Neural cell (in vitro differentiated cells): ENCODE data around the gene DLG2. TPM values are rescaled to one million over a fixed set of nuclear protein-coding genes. Genes with fewer than 3 reads are reported as not detected.

Experiments
- H2AFZ ChIP-seq: fragments of 200-600, 300-800 bp; sonication (generic), shearing (Covaris generic); 2 replicates; pipeline ENCODE4 v1.6.0; 2014; ENCODE audit warnings: low read depth, mild to moderate bottlenecking, antibody characterized with exemption, low read length, moderate library complexity
- H3F3A ChIP-seq: fragments of 200-600 bp; shearing (Covaris generic); 2 replicates; pipeline ENCODE4 v1.6.1; 2016; ENCODE audit warnings: mild to moderate bottlenecking, moderate library complexity, mixed read lengths, antibody characterized with exemption, low read length; ENCODE audit not compliant: insufficient read depth, poor library complexity, severe bottlenecking
- H3K27ac ChIP-seq: fragments of 200-600, 300-800 bp; sonication (generic), shearing (Covaris generic); 2 replicates; pipeline ENCODE4 v1.5.1; 2014; ENCODE audit warnings: mild to moderate bottlenecking, low read length, moderate library complexity
- H3K27me3 ChIP-seq: fragments of 300-800, 200-600 bp; sonication (generic), shearing (Covaris generic); 2 replicates; pipeline ENCODE4 v1.6.0; 2014; ENCODE audit warnings: mild to moderate bottlenecking, low read depth, low read length, moderate library complexity; ENCODE audit not compliant: insufficient read depth
- H3K36me3 ChIP-seq: fragments of 300-800, 200-600 bp; sonication (generic), shearing (Covaris generic); 2 replicates; pipeline ENCODE4 v1.5.1; 2014; ENCODE audit warnings: mild to moderate bottlenecking, antibody characterized with exemption, low read length, moderate library complexity; ENCODE audit not compliant: insufficient read depth
- H3K4me2 ChIP-seq: fragments of 300-800, 200-600 bp; sonication (generic), shearing (Covaris generic); 2 replicates; pipeline ENCODE4 v1.6.0; 2014; ENCODE audit warnings: mild to moderate bottlenecking, low read length
- H3K4me3 ChIP-seq: fragments of 300-800, 200-600 bp; sonication (generic), shearing (Covaris generic); 2 replicates; pipeline ENCODE4 v1.5.1; 2014; ENCODE audit warnings: mild to moderate bottlenecking, low read length, moderate library complexity
- H3K79me2 ChIP-seq: fragments of 200-600 bp; shearing (Covaris generic); replicated peaks from 2 replicates; pipeline ENCODE4 v1.6.0; 2014; ENCODE audit warnings: mild to moderate bottlenecking, low read length, moderate library complexity; ENCODE audit not compliant: insufficient read depth
- H3K9ac ChIP-seq: fragments of 300-800, 200-600 bp; sonication (generic), shearing (Covaris generic); 2 replicates; pipeline ENCODE4 v1.6.1; 2016; ENCODE audit warnings: mild to moderate bottlenecking, low read length, mixed read lengths
- H3K9me2 ChIP-seq: fragments of 200-600 bp; shearing (Covaris generic); 2 replicates; pipeline ENCODE4 v1.6.1; 2016; ENCODE audit warnings: mild to moderate bottlenecking, low read length, mixed read lengths; ENCODE audit not compliant: insufficient read depth
- H3K9me3 ChIP-seq: fragments of 200-600, 300-800 bp; sonication (generic), shearing (Covaris generic); 2 replicates; pipeline ENCODE4 v1.6.1; 2016; ENCODE audit warnings: mild to moderate bottlenecking, mixed run types, low read length, moderate library complexity, mixed read lengths
- H4K20me1 ChIP-seq: fragments of 200-600 bp; shearing (Covaris generic); 2 replicates; pipeline ENCODE4 v1.6.1; 2016; ENCODE audit warnings: mild to moderate bottlenecking, mixed run types; ENCODE audit not compliant: insufficient read depth
- EP300 ChIP-seq: fragments of 450-650 bp; conservative IDR thresholded peaks from 2 replicates; pipeline ENCODE4 v1.6.1; 2014; ENCODE audit warnings: antibody characterized with exemption, mild to moderate bottlenecking, moderate library complexity; ENCODE audit not compliant: poor library complexity, severe bottlenecking
- EZH2 ChIP-seq: fragments of 200-600, 300-800 bp; shearing (Covaris generic), sonication (generic); IDR thresholded peaks from 2 replicates; pipeline ENCODE4 v1.6.1; 2014; ENCODE audit warnings: antibody characterized with exemption, low read length, borderline replicate concordance, mild to moderate bottlenecking; ENCODE audit not compliant: insufficient read depth, poor library complexity, severe bottlenecking
- MXI1 ChIP-seq: fragments of 450-650 bp; conservative IDR thresholded peaks from 2 replicates; pipeline ENCODE4 v1.6.1; 2014; ENCODE audit warnings: antibody characterized with exemption, mild to moderate bottlenecking; ENCODE audit not compliant: poor library complexity, severe bottlenecking
- POLR2AphosphoS5 ChIP-seq: IDR thresholded peaks from 2 replicates; pipeline ENCODE4 v1.6.1; 2012
- RAD21 ChIP-seq: fragments of 450-650 bp; conservative IDR thresholded peaks from 2 replicates; pipeline ENCODE4 v1.6.1; 2014; ENCODE audit warnings: antibody characterized with exemption, mild to moderate bottlenecking, moderate library complexity
- SMC3 ChIP-seq: fragments of 450-650 bp; conservative IDR thresholded peaks from 2 replicates; pipeline ENCODE4 v1.6.1; 2014; ENCODE audit warnings: antibody characterized with exemption, mild to moderate bottlenecking, moderate library complexity; ENCODE audit not compliant: poor library complexity
- TAF1 ChIP-seq: IDR thresholded peaks from 2 replicates; pipeline ENCODE4 v1.6.1; 2012; ENCODE audit warnings: low read depth
- polyA plus RNA-seq: library from polyadenylated mRNA; depleted of rRNA; stranded (reverse); fragments of >200 nt; gene quantifications from 2 replicates; pipeline ENCODE4 v1.2.3, GENCODE V29; 2014
- TF ChIP-seq, protein P1 (sequence below): fragments of 450-650 bp; IDR thresholded peaks from 2 replicates; pipeline ENCODE4 v1.5.1; 2014; ENCODE audit warnings: antibody characterized with exemption, mild to moderate bottlenecking, moderate library complexity; ENCODE audit not compliant: poor library complexity, severe bottlenecking
- TF ChIP-seq, protein P2 (sequence below): IDR thresholded peaks from 2 replicates; pipeline ENCODE4 v1.6.1; 2012; ENCODE audit warnings: borderline replicate concordance

The DLG2 gene
- polyA plus RNA-seq, 1 donor from 2014 or later: 179 TPM

DNA sequence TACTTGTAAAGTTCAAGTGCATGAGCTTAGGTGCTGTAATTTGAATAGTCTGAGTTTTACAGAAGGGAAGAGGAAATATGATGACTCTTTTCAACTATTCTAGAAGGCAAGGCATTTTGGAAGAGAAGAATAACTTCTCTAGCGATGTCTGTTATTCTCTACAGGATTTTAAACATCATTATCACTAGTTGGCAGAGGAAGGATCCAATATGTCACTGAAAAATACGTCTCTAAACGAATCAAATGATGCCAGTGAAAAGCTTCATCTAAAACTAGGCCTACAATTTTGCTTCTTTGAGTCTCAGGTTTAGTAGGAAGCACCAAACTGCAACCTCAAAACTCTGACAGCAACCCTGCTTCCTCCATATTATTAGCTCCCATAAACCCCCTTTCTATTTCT, 581.4 kb downstream of the DLG2 start:
- Histone ChIP-seq H3K9me3 (no peaks in the 10 kb centered on the region), H3K4me3 (no peak overlapping the region), H3K36me3 (no peaks in the 10 kb centered on the region), H3K27me3 (no peaks in the 10 kb centered on the region), H3F3A (no peaks in the 10 kb centered on the region), H3K79me2 (no peaks in the 10 kb centered on the region), H3K4me2 (no peak overlapping the region), H3K9me2 (no peaks in the 10 kb centered on the region), H4K20me1 (no peaks in the 10 kb centered on the region), H2AFZ (no peak overlapping the region), H3K9ac (no peak overlapping the region), H3K27ac (no peak overlapping the region)
- TF ChIP-seq, protein P1, sequence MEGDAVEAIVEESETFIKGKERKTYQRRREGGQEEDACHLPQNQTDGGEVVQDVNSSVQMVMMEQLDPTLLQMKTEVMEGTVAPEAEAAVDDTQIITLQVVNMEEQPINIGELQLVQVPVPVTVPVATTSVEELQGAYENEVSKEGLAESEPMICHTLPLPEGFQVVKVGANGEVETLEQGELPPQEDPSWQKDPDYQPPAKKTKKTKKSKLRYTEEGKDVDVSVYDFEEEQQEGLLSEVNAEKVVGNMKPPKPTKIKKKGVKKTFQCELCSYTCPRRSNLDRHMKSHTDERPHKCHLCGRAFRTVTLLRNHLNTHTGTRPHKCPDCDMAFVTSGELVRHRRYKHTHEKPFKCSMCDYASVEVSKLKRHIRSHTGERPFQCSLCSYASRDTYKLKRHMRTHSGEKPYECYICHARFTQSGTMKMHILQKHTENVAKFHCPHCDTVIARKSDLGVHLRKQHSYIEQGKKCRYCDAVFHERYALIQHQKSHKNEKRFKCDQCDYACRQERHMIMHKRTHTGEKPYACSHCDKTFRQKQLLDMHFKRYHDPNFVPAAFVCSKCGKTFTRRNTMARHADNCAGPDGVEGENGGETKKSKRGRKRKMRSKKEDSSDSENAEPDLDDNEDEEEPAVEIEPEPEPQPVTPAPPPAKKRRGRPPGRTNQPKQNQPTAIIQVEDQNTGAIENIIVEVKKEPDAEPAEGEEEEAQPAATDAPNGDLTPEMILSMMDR: no peak
- TF ChIP-seq MXI1: no peak
- TF ChIP-seq POLR2AphosphoS5: no peak
- TF ChIP-seq, protein P2, sequence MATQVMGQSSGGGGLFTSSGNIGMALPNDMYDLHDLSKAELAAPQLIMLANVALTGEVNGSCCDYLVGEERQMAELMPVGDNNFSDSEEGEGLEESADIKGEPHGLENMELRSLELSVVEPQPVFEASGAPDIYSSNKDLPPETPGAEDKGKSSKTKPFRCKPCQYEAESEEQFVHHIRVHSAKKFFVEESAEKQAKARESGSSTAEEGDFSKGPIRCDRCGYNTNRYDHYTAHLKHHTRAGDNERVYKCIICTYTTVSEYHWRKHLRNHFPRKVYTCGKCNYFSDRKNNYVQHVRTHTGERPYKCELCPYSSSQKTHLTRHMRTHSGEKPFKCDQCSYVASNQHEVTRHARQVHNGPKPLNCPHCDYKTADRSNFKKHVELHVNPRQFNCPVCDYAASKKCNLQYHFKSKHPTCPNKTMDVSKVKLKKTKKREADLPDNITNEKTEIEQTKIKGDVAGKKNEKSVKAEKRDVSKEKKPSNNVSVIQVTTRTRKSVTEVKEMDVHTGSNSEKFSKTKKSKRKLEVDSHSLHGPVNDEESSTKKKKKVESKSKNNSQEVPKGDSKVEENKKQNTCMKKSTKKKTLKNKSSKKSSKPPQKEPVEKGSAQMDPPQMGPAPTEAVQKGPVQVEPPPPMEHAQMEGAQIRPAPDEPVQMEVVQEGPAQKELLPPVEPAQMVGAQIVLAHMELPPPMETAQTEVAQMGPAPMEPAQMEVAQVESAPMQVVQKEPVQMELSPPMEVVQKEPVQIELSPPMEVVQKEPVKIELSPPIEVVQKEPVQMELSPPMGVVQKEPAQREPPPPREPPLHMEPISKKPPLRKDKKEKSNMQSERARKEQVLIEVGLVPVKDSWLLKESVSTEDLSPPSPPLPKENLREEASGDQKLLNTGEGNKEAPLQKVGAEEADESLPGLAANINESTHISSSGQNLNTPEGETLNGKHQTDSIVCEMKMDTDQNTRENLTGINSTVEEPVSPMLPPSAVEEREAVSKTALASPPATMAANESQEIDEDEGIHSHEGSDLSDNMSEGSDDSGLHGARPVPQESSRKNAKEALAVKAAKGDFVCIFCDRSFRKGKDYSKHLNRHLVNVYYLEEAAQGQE: no peak
- TF ChIP-seq RAD21: no peak
- no peak for TF ChIP-seq TAF1
- TF ChIP-seq EZH2: no peak
- no peak for TF ChIP-seq SMC3
- no peak for TF ChIP-seq EP300

DNA sequence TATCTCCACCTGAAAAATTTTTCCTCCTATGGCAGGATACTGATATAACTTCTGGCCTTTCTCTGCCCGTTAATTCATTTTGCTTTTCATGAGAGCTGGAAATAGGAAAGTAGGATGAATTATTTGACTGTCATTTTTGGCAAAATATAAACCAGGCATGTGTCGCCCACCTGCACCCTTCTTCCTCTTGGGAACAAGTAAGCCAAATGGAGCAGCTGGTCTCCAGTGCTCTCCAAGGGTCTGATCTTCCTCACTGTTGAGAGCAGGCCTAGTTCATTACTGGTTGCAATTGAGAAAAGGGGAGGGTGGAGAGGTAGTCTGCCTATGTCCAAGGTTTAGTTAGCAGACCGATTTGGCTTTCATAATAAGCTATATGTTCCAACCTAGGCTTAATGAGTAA, 582.2 kb downstream of the DLG2 start:
- Histone ChIP-seq H3K4me3 (no peak overlapping the region), H3K9me2 (no peaks in the 10 kb centered on the region), H3K27ac (no peak overlapping the region), H4K20me1 (no peaks in the 10 kb centered on the region), H3K27me3 (no peaks in the 10 kb centered on the region), H3K9ac (no peak overlapping the region), H3F3A (no peaks in the 10 kb centered on the region), H3K4me2 (no peak overlapping the region), H3K36me3 (no peaks in the 10 kb centered on the region), H3K79me2 (no peaks in the 10 kb centered on the region), H2AFZ (no peak overlapping the region), H3K9me3 (no peaks in the 10 kb centered on the region)
- TF ChIP-seq EP300: no peak
- no peak for TF ChIP-seq MXI1
- no peak for TF ChIP-seq RAD21
- TF ChIP-seq, protein P2: no peak
- TF ChIP-seq POLR2AphosphoS5: no peak
- TF ChIP-seq, protein P1: no peak
- no peak for TF ChIP-seq EZH2
